Gastrocnemius medialis (tissue), 4 donors: Measurements from ENCODE around the gene BPIFB1. TPM values are rescaled to one million over a fixed set of nuclear protein-coding genes. Genes with fewer than 3 reads are reported as not detected.

ENCODE experiments used
- ATAC-seq, 2 donors: fragments of 150-250 bp; one replicate each; pipeline ENCODE4 v1.9.1; 2016
- DNase-seq, 2 donors: peaks; one replicate each; pipeline ENCODE4 v3.0.0-alpha.2; 2019
- H3K27ac ChIP-seq, 4 donors: fragments of 200-600 bp; sonication (generic); 1 replicate in 1 of 4; 2 replicates in 3 of 4; pipeline ENCODE4 v1.5.1; 2016 to 2018; ENCODE audit warnings: mild to moderate bottlenecking in 2 of 4, moderate library complexity in 1 of 4
- H3K27me3 ChIP-seq, 3 donors: fragments of 200-600 bp; sonication (generic) in 2 of 3; 1 replicate in 1 of 3; 2 replicates in 2 of 3; pipeline versions ENCODE4 v1.5.1 to v1.6.0; 2016 to 2019; ENCODE audit warnings: mild to moderate bottlenecking in 1 of 3, moderate library complexity in 1 of 3
- H3K36me3 ChIP-seq, 2 donors: fragments of 200-600 bp; sonication (generic) in 1 of 2; one replicate each; pipeline ENCODE4 v1.5.1; 2017 to 2018
- H3K4me1 ChIP-seq, 2 donors: fragments of 200-600 bp; sonication (generic) in 1 of 2; one replicate each; pipeline ENCODE4 v1.5.1; 2016 to 2017; ENCODE audit warnings: mild to moderate bottlenecking in 2 of 2
- H3K4me3 ChIP-seq, 4 donors: fragments of 200-600 bp; sonication (generic) in 3 of 4; 1 replicate in 1 of 4; 2 replicates in 3 of 4; pipeline ENCODE4 v1.5.1; 2016 to 2019; ENCODE audit warnings: mild to moderate bottlenecking in 2 of 4
- H3K9me3 ChIP-seq, 3 donors: fragments of 200-600 bp; sonication (generic) in 2 of 3; 1 replicate in 1 of 3; 2 replicates in 2 of 3; pipeline ENCODE4 v1.5.1; 2016 to 2019
- POLR2A ChIP-seq, 2 donors: fragments of 450-650 bp; IDR thresholded peaks; one replicate each; pipeline ENCODE4 v1.6.1; 2017; ENCODE audit warnings: antibody characterized with exemption in 2 of 2, mild to moderate bottlenecking in 2 of 2, moderate library complexity in 2 of 2
- in situ Hi-C, 4 donors: fragments of 200-750 bp; cut with MboI; loops; one replicate each; pipeline versions ENCODE4 v1.15.0 to v1.8.0; 2017; ENCODE audit warnings: low sequenced_read_pairs in 4 of 4
- intact Hi-C: fragments of 100-400 bp; cut with DNase I; formaldehyde crosslinking; loops from one replicate; pipeline ENCODE4 v1.15.1; 2023; ENCODE audit warnings: low total_unique reads
- total RNA-seq, 4 donors: library from RNA; depleted of rRNA; stranded (reverse); fragments of >200 nt; gene quantifications; one replicate each; pipeline versions ENCODE4 v1.1.0 to v1.2.3, GENCODE V29; 2016
- TF ChIP-seq, protein P1 (sequence below), 5 experiments: fragments of 450-650 bp in 3 of 5; fragments of 200-600 bp in 2 of 5; sonication (generic) in 2 of 5; IDR thresholded peaks in 4 of 5; conservative IDR thresholded peaks in 1 of 5; 1 replicate in 4 of 5; 2 replicates in 1 of 5; pipeline ENCODE4 v1.5.1; 2016 to 2019; ENCODE audit warnings: antibody characterized with exemption in 5 of 5, mild to moderate bottlenecking in 3 of 5, moderate library complexity in 3 of 5

Gene BPIFB1
- total RNA-seq, 4 donors from 2014 or later: not detected

- H3K9me3 ChIP-seq: no peaks in the 10 kb centered on the region
- TF ChIP-seq POLR2A (IDR thresholded peaks at IDR 0.05): no peak
- TF ChIP-seq, protein P1, sequence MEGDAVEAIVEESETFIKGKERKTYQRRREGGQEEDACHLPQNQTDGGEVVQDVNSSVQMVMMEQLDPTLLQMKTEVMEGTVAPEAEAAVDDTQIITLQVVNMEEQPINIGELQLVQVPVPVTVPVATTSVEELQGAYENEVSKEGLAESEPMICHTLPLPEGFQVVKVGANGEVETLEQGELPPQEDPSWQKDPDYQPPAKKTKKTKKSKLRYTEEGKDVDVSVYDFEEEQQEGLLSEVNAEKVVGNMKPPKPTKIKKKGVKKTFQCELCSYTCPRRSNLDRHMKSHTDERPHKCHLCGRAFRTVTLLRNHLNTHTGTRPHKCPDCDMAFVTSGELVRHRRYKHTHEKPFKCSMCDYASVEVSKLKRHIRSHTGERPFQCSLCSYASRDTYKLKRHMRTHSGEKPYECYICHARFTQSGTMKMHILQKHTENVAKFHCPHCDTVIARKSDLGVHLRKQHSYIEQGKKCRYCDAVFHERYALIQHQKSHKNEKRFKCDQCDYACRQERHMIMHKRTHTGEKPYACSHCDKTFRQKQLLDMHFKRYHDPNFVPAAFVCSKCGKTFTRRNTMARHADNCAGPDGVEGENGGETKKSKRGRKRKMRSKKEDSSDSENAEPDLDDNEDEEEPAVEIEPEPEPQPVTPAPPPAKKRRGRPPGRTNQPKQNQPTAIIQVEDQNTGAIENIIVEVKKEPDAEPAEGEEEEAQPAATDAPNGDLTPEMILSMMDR (IDR thresholded peaks at IDR 0.05 in 4 of 5, conservative IDR thresholded peaks at IDR 0.05 in 1 of 5): no peak
- DNase-seq (no peak), ATAC-seq (no peak)
- H3K27me3 ChIP-seq: peaks cover 0 to 6% (median 0%) of the 10 kb centered on the region in 3 donors
- no peak overlapping the region for H3K27ac ChIP-seq
- intact Hi-C loops: no loop called here
- no peak overlapping the region for H3K4me3 ChIP-seq
- H3K4me1 ChIP-seq: no peaks in the 10 kb centered on the region
- in situ Hi-C loops: no loop called here
- H3K36me3 ChIP-seq: no peaks in the 10 kb centered on the region
Observed at GRCh38 chr20:33272155-33272873, 10.7 kb upstream of the BPIFB1 start.

DNA sequence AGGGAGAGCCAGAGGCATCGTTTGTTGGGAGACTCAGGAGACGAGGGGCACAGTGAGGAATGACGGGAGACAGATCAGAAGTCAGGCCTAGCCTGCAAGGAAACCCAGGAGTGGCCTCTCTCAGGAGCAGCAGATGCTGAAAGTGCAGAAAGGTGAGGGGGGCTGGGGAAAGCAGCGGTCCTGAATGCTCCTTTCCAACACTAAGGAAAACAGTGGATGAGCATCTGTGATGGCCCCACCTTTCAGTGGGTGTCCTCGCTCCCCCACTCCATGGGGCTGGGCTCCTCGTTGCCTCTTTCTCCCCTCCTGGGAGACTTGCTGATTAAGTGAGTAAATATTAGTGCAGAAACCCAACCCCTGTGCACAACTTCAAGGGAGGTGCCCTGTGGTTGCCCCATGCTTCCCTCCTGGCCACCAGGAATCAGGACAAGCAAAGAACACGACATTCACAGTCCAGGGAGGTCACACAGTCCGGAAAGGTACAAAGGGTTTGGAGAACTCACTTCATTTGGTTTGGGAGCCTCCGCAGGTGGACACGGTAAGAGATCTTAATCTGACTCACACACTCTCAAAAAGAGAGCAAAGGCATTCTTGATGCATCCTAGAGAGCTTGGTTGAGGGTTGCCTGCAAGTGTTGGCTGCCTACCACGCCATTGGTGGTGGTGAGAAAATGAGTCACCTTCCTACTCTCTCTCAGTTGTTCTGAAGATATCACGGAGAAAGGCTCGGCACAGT lies 9.7 kb upstream of the BPIFB1 start:
- DNase-seq: no peak
- Histone ChIP-seq H3K9me3 (no peaks in the 10 kb centered on the region), H3K4me3 (no peak overlapping the region), H3K27ac (no peak overlapping the region), H3K27me3 (no peaks in the 10 kb centered on the region), H3K36me3 (no peaks in the 10 kb centered on the region), H3K4me1 (no peaks in the 10 kb centered on the region)
- TF ChIP-seq POLR2A (IDR thresholded peaks at IDR 0.05): no peak
- TF ChIP-seq, protein P1 (IDR thresholded peaks at IDR 0.05 in 4 of 5, conservative IDR thresholded peaks at IDR 0.05 in 1 of 5): no peak
- intact Hi-C loops (no loop called here), in situ Hi-C loops (no loop called here)
- no peak for ATAC-seq

DNA sequence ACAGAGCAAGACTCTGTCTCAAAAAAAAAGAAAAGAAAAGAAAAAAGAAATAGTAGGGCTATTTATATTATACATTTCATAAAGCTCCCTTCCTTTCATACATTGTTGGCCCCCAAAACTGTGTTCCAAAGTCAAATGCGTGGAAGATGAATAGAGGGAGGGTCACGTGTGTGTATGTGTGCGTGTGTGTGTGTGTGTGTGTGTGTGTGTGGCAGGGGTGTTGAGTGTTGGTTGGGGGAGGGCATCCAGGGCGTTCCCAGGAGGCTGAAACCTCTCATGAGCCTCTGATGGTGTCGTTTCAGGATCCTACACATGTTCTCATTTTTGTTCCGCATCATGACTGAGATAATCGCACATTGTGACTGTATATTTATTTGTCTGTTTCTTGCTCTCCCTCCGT lies 7.8 kb upstream of the BPIFB1 start:
- TF ChIP-seq, protein P1 (IDR thresholded peaks at IDR 0.05 in 4 of 5, conservative IDR thresholded peaks at IDR 0.05 in 1 of 5): no peak
- H3K4me1 ChIP-seq: no peaks in the 10 kb centered on the region
- H3K36me3 ChIP-seq: no peaks in the 10 kb centered on the region
- H3K27me3 ChIP-seq: peaks cover 0 to 3% (median 0%) of the 10 kb centered on the region in 3 donors
- no peaks in the 10 kb centered on the region for H3K9me3 ChIP-seq
- H3K4me3 ChIP-seq: no peak overlapping the region
- H3K27ac ChIP-seq: no peak overlapping the region
- ATAC-seq: no peak
- in situ Hi-C loops (loop anchor here in 2 of 4 donors (25.0 kb wide), 2 partner anchors 363 to 488 kb away; no protein-coding TSS in a partner anchor), intact Hi-C loops (no loop called here)
- DNase-seq: no peak

DNA sequence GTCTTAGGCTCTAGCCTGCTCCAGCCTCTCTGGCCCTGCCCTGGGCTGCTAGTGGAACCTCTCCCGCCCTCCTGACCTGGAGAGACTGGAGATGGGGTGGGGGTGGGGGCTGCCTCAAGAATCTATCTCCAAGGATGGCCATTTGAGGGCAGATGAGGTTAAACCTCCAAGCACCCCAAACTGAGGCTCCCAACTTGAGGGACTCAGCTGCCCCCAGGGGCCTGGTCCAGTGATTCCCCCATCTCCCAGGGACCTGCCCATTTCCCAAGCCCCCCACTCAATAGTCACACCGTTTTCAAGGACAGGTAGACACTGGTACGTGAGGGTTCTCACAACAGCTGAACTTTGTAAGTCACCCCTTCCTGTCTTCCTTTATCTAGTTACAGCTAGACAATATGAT lies 7.1 kb upstream of the BPIFB1 start:
- intact Hi-C loops (no loop called here), in situ Hi-C loops (loop anchor here in 2 of 4 donors (25.0 kb wide), 2 partner anchors 364 to 489 kb away; no protein-coding TSS in a partner anchor)
- no peaks in the 10 kb centered on the region for H3K4me1 ChIP-seq
- H3K9me3 ChIP-seq: no peaks in the 10 kb centered on the region
- ATAC-seq: no peak
- no peaks in the 10 kb centered on the region for H3K36me3 ChIP-seq
- no peak for TF ChIP-seq POLR2A (IDR thresholded peaks at IDR 0.05)
- TF ChIP-seq, protein P1 (IDR thresholded peaks at IDR 0.05 in 4 of 5, conservative IDR thresholded peaks at IDR 0.05 in 1 of 5): no peak
- H3K27ac ChIP-seq: no peak overlapping the region
- no peak for DNase-seq
- H3K27me3 ChIP-seq: peaks cover 0 to 3% (median 0%) of the 10 kb centered on the region in 3 donors
- no peak overlapping the region for H3K4me3 ChIP-seq
